Liver (tissue), 9 donors: ENCODE measurements around the gene ARFIP1. TPM values are rescaled to one million over a fixed set of nuclear protein-coding genes. Genes with fewer than 3 reads are reported as not detected.

Source experiments
- DNase-seq: peaks from one replicate; pipeline ENCODE4 v3.0.0-alpha.2; 2017; ENCODE audit warnings: low spot score
- H3K27ac ChIP-seq, 2 donors: one replicate each; pipeline ENCODE4 v1.7.0; 2013; ENCODE audit warnings: inconsistent platforms in 2 of 2, low read length in 2 of 2, control low read depth in 1 of 2, low read depth in 1 of 2, mild to moderate bottlenecking in 1 of 2
- H3K27me3 ChIP-seq, 4 donors: one replicate each; pipeline versions ENCODE4 v1.6.1 to v1.7.0; 2013; ENCODE audit warnings: low read length in 3 of 4, inconsistent platforms in 1 of 4, mild to moderate bottlenecking in 1 of 4, moderate library complexity in 1 of 4; ENCODE audit not compliant: control insufficient read depth in 4 of 4, insufficient read depth in 4 of 4
- H3K36me3 ChIP-seq, 4 donors: one replicate each; pipeline versions ENCODE4 v1.6.1 to v1.7.0; 2013; ENCODE audit warnings: low read length in 3 of 4, mild to moderate bottlenecking in 3 of 4, low read depth in 1 of 4, moderate library complexity in 1 of 4; ENCODE audit not compliant: control insufficient read depth in 4 of 4, insufficient read depth in 3 of 4
- H3K4me1 ChIP-seq, 4 donors: one replicate each; pipeline versions ENCODE4 v1.6.1 to v1.7.0; 2013; ENCODE audit warnings: low read length in 3 of 4, mild to moderate bottlenecking in 3 of 4, moderate library complexity in 1 of 4; ENCODE audit not compliant: control insufficient read depth in 4 of 4, insufficient read depth in 4 of 4
- H3K4me3 ChIP-seq, 3 donors: one replicate each; pipeline versions ENCODE4 v1.6.1 to v1.7.0; 2013; ENCODE audit warnings: low read length in 3 of 3, control low read depth in 1 of 3, low read depth in 1 of 3, mild to moderate bottlenecking in 1 of 3
- H3K9ac ChIP-seq, 2 donors: one replicate each; pipeline ENCODE4 v1.7.0; 2013; ENCODE audit warnings: low read length in 2 of 2, mild to moderate bottlenecking in 2 of 2, moderate library complexity in 2 of 2, control low read depth in 1 of 2, low read depth in 1 of 2
- H3K9me3 ChIP-seq, 4 donors: one replicate each; pipeline versions ENCODE4 v1.6.1 to v1.7.0; 2013; ENCODE audit warnings: low read length in 3 of 4; ENCODE audit not compliant: control insufficient read depth in 4 of 4
- ATF3 ChIP-seq: IDR thresholded peaks from 2 replicates; pipeline ENCODE4 v1.6.1; 2016; ENCODE audit warnings: antibody characterized with exemption
- EGR1 ChIP-seq, 2 donors: IDR thresholded peaks; 2 replicates each; pipeline ENCODE4 v1.6.1; 2016 to 2018; ENCODE audit warnings: antibody characterized with exemption in 2 of 2, low read depth in 2 of 2
- FOXA1 ChIP-seq: IDR thresholded peaks from 2 replicates; pipeline ENCODE4 v1.6.1; 2016; ENCODE audit warnings: antibody characterized with exemption
- FOXA2 ChIP-seq: IDR thresholded peaks from 2 replicates; pipeline ENCODE4 v1.6.1; 2016; ENCODE audit warnings: antibody characterized with exemption
- GABPA ChIP-seq, 2 donors: IDR thresholded peaks in 1 of 2; conservative IDR thresholded peaks in 1 of 2; 2 replicates each; pipeline ENCODE4 v1.6.1; 2016; ENCODE audit warnings: antibody characterized with exemption in 2 of 2, mild to moderate bottlenecking in 1 of 2, moderate library complexity in 1 of 2
- HNF4A ChIP-seq, 2 donors: conservative IDR thresholded peaks; 2 replicates each; pipeline ENCODE4 v1.6.1; 2016; ENCODE audit warnings: antibody characterized with exemption in 2 of 2, mild to moderate bottlenecking in 2 of 2
- HNF4G ChIP-seq: IDR thresholded peaks from 2 replicates; pipeline ENCODE4 v1.6.1; 2016; ENCODE audit warnings: antibody characterized with exemption
- JUND ChIP-seq, 2 donors: IDR thresholded peaks; 2 replicates each; pipeline ENCODE4 v1.6.1; 2016; ENCODE audit warnings: antibody characterized with exemption in 2 of 2
- NR2F2 ChIP-seq: IDR thresholded peaks from 2 replicates; pipeline ENCODE4 v1.6.1; 2016; ENCODE audit warnings: antibody characterized with exemption
- RAD21 ChIP-seq, 2 donors: IDR thresholded peaks; 2 replicates each; pipeline ENCODE4 v1.6.1; 2016; ENCODE audit warnings: antibody characterized with exemption in 2 of 2, mild to moderate bottlenecking in 2 of 2
- RXRA ChIP-seq, 2 donors: IDR thresholded peaks; 2 replicates each; pipeline ENCODE4 v1.6.1; 2017 to 2018; ENCODE audit warnings: antibody characterized with exemption in 2 of 2, mild to moderate bottlenecking in 1 of 2
- SP1 ChIP-seq: IDR thresholded peaks from 2 replicates; pipeline ENCODE4 v1.6.1; 2018; ENCODE audit warnings: antibody characterized with exemption, mild to moderate bottlenecking
- TAF1 ChIP-seq: conservative IDR thresholded peaks from 2 replicates; pipeline ENCODE4 v1.6.1; 2016; ENCODE audit warnings: antibody characterized with exemption, mild to moderate bottlenecking
- YY1 ChIP-seq: IDR thresholded peaks from 2 replicates; pipeline ENCODE4 v1.6.1; 2016; ENCODE audit warnings: antibody characterized with exemption, mild to moderate bottlenecking
- WGBS: extraction: QIAGEN DNeasy Blood & Tissue Kit; methylation state at CpG from one replicate; pipeline ENCODE4 v1.1.7; 2013; 5-methylcytosine and 5-hydroxymethylcytosine counted together
- polyA plus RNA-seq, 2 donors: library from polyadenylated mRNA; stranded (reverse) in 1 of 2; unstranded in 1 of 2; fragments of 200-250 nt in 1 of 2; fragments of >200 nt in 1 of 2; fragmentation: Nextera tagmentation in 1 of 2; extraction: Ambion mirVana in 1 of 2; gene quantifications; one replicate each; pipeline versions ENCODE4 v1.2.1 to v1.2.3, GENCODE V29; 2013 to 2015
- total RNA-seq, 2 donors: library from RNA; depleted of rRNA; stranded (reverse); fragments of >200 nt; gene quantifications; one replicate each; pipeline ENCODE4 v1.2.3, GENCODE V29; 2014
- TF ChIP-seq, protein P1 (sequence below): IDR thresholded peaks from 2 replicates; pipeline ENCODE4 v1.6.1; 2016; ENCODE audit warnings: antibody characterized with exemption, mild to moderate bottlenecking
- TF ChIP-seq, protein P2 (sequence below): IDR thresholded peaks from 2 replicates; pipeline ENCODE4 v1.6.1; 2016; ENCODE audit warnings: antibody characterized with exemption
- TF ChIP-seq, protein P3 (sequence below): fragments of 150-350 bp; IDR thresholded peaks from 2 replicates; pipeline ENCODE4 v1.5.1; 2017; ENCODE audit warnings: improper control_type of control experiment, low read depth, low read length; ENCODE audit not compliant: missing input control
- TF ChIP-seq, protein P4 (sequence below): IDR thresholded peaks from 2 replicates; pipeline ENCODE4 v1.6.1; 2016; ENCODE audit warnings: antibody characterized with exemption
- donor health status: healthy.
- donor health status: healthy.
- donor health status: healthy.
- donor health status: healthy.
- donor health status: healthy.

Gene ARFIP1
- total and polyA plus RNA-seq, 4 donors: 6.8 to 16.8 (median 14.9) TPM

DNA sequence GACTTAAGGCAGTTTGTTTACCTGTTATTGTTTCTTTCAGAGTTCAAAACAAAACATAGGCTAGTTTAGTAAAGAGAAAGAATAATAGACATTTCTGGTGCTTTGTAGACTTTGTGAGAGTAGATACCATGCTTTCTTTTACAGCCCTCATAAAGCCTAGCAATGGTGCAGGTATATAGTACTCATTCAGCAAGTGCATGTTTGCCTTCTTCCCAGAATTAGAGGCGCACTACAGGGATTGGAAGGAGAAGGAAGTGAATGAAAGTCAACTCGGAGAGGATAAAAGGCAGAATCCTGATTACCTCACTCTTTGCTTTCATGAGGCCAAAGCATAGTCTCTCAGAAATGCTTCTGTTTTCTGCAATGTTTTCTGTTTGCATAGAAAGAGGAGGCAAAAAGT lies 113.2 kb downstream of the ARFIP1 start:
- H3K4me1 ChIP-seq: no peaks in the 10 kb centered on the region
- peaks cover 0 to 10% (median 1%) of the 10 kb centered on the region in 4 donors for H3K36me3 ChIP-seq
- H3K27me3 ChIP-seq: no peaks in the 10 kb centered on the region
- no peak overlapping the region for H3K27ac ChIP-seq
- no peaks in the 10 kb centered on the region for H3K9me3 ChIP-seq
- TF ChIP-seq RAD21 (IDR thresholded peaks at IDR 0.05) (no peak), RXRA (IDR thresholded peaks at IDR 0.05) (no peak), FOXA2 (no peak), HNF4G (no peak), JUND (IDR thresholded peaks at IDR 0.05) (no peak), GABPA (IDR thresholded peaks at IDR 0.05 in 1 of 2, conservative IDR thresholded peaks at IDR 0.05 in 1 of 2) (no peak), NR2F2 (no peak), EGR1 (IDR thresholded peaks at IDR 0.05; ENCODE audit: low read depth in 2 of 2) (no peak), YY1 (no peak), FOXA1 (no peak), TAF1 (no peak), SP1 (no peak), ATF3 (no peak), HNF4A (conservative IDR thresholded peaks at IDR 0.05) (no peak)
- TF ChIP-seq, protein P1, sequence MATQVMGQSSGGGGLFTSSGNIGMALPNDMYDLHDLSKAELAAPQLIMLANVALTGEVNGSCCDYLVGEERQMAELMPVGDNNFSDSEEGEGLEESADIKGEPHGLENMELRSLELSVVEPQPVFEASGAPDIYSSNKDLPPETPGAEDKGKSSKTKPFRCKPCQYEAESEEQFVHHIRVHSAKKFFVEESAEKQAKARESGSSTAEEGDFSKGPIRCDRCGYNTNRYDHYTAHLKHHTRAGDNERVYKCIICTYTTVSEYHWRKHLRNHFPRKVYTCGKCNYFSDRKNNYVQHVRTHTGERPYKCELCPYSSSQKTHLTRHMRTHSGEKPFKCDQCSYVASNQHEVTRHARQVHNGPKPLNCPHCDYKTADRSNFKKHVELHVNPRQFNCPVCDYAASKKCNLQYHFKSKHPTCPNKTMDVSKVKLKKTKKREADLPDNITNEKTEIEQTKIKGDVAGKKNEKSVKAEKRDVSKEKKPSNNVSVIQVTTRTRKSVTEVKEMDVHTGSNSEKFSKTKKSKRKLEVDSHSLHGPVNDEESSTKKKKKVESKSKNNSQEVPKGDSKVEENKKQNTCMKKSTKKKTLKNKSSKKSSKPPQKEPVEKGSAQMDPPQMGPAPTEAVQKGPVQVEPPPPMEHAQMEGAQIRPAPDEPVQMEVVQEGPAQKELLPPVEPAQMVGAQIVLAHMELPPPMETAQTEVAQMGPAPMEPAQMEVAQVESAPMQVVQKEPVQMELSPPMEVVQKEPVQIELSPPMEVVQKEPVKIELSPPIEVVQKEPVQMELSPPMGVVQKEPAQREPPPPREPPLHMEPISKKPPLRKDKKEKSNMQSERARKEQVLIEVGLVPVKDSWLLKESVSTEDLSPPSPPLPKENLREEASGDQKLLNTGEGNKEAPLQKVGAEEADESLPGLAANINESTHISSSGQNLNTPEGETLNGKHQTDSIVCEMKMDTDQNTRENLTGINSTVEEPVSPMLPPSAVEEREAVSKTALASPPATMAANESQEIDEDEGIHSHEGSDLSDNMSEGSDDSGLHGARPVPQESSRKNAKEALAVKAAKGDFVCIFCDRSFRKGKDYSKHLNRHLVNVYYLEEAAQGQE: no peak
- TF ChIP-seq, protein P2, sequence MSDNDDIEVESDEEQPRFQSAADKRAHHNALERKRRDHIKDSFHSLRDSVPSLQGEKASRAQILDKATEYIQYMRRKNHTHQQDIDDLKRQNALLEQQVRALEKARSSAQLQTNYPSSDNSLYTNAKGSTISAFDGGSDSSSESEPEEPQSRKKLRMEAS: no peak
- TF ChIP-seq, protein P3, sequence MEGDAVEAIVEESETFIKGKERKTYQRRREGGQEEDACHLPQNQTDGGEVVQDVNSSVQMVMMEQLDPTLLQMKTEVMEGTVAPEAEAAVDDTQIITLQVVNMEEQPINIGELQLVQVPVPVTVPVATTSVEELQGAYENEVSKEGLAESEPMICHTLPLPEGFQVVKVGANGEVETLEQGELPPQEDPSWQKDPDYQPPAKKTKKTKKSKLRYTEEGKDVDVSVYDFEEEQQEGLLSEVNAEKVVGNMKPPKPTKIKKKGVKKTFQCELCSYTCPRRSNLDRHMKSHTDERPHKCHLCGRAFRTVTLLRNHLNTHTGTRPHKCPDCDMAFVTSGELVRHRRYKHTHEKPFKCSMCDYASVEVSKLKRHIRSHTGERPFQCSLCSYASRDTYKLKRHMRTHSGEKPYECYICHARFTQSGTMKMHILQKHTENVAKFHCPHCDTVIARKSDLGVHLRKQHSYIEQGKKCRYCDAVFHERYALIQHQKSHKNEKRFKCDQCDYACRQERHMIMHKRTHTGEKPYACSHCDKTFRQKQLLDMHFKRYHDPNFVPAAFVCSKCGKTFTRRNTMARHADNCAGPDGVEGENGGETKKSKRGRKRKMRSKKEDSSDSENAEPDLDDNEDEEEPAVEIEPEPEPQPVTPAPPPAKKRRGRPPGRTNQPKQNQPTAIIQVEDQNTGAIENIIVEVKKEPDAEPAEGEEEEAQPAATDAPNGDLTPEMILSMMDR: no peak
- TF ChIP-seq, protein P4, sequence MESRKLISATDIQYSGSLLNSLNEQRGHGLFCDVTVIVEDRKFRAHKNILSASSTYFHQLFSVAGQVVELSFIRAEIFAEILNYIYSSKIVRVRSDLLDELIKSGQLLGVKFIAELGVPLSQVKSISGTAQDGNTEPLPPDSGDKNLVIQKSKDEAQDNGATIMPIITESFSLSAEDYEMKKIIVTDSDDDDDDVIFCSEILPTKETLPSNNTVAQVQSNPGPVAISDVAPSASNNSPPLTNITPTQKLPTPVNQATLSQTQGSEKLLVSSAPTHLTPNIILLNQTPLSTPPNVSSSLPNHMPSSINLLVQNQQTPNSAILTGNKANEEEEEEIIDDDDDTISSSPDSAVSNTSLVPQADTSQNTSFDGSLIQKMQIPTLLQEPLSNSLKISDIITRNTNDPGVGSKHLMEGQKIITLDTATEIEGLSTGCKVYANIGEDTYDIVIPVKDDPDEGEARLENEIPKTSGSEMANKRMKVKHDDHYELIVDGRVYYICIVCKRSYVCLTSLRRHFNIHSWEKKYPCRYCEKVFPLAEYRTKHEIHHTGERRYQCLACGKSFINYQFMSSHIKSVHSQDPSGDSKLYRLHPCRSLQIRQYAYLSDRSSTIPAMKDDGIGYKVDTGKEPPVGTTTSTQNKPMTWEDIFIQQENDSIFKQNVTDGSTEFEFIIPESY: no peak
- H3K9ac ChIP-seq: no peak overlapping the region
- no peak for DNase-seq
- WGBS: 88% methylated on average over 2 of the region's 2 CpGs
- H3K4me3 ChIP-seq: no peak overlapping the region
